Prostate gland (tissue), 2 donors: ENCODE data around the gene RDM1. TPM values are rescaled to one million over a fixed set of nuclear protein-coding genes. Genes with fewer than 3 reads are reported as not detected.

Experiments
- DNase-seq: peaks from one replicate; pipeline ENCODE4 v3.0.0-alpha.2; 2019; ENCODE audit warnings: low spot score
- H3K27ac ChIP-seq, 2 donors: fragments of 200-600 bp; sonication (generic); 2 replicates each; pipeline ENCODE4 v1.5.1; 2017 to 2019
- H3K27me3 ChIP-seq: fragments of 200-600 bp; sonication (generic); replicated peaks from 2 replicates; pipeline ENCODE4 v1.5.1; 2019; ENCODE audit not compliant: insufficient read depth
- H3K36me3 ChIP-seq, 2 donors: fragments of 200-600 bp; sonication (generic); 1 replicate in 1 of 2; 2 replicates in 1 of 2; pipeline versions ENCODE4 v1.5.1 to v1.8.1; 2017 to 2019
- H3K4me1 ChIP-seq: fragments of 200-600 bp; sonication (generic); replicated peaks from 2 replicates; pipeline ENCODE4 v1.5.1; 2019
- H3K4me3 ChIP-seq, 2 donors: fragments of 200-600 bp; sonication (generic); 2 replicates each; pipeline ENCODE4 v1.5.1; 2017 to 2019
- H3K9me3 ChIP-seq: fragments of 200-600 bp; sonication (generic); 2 replicates; pipeline ENCODE4 v1.5.1; 2017
- POLR2A ChIP-seq: fragments of 450-650 bp; IDR thresholded peaks from one replicate; pipeline ENCODE4 v1.6.1; 2016; ENCODE audit warnings: antibody characterized with exemption, mild to moderate bottlenecking
- POLR2AphosphoS5 ChIP-seq: sonication (generic); formaldehyde crosslinking; IDR thresholded peaks from one replicate; pipeline ENCODE4 v1.6.1; 2017; ENCODE audit warnings: antibody characterized with exemption
- WGBS: methylation state at CpG from one replicate; pipeline ENCODE4 v1.1.5; 2018; 5-methylcytosine and 5-hydroxymethylcytosine counted together
- intact Hi-C: fragments of 100-400 bp; cut with DNase I; formaldehyde crosslinking; loops from one replicate; pipeline ENCODE4 v1.14.2; 2022
- total RNA-seq, 2 donors: library from RNA; depleted of rRNA; stranded (reverse); fragments of >200 nt; gene quantifications; one replicate each; pipeline ENCODE4 v1.1.0, GENCODE V29; 2016
- TF ChIP-seq, protein P1 (sequence below), 4 experiments: fragments of 200-600 bp in 2 of 4; fragments of 450-650 bp in 2 of 4; sonication (generic) in 2 of 4; IDR thresholded peaks; 1 replicate in 3 of 4; 2 replicates in 1 of 4; pipeline ENCODE4 v1.5.1; 2016 to 2019; ENCODE audit warnings: antibody characterized with exemption in 4 of 4, mild to moderate bottlenecking in 2 of 4, moderate library complexity in 2 of 4

The RDM1 gene
- total RNA-seq, 2 donors from 2014 or later: 2.4 TPM; not detected in 1

- Histone ChIP-seq H3K27ac (no peak overlapping the region), H3K4me1 (no peaks in the 10 kb centered on the region), H3K9me3 (no peaks in the 10 kb centered on the region), H3K36me3 (no peaks in the 10 kb centered on the region), H3K27me3 (no peaks in the 10 kb centered on the region), H3K4me3 (no peak overlapping the region)
- intact Hi-C loops: no loop called here
- no peak for TF ChIP-seq POLR2AphosphoS5
- TF ChIP-seq POLR2A: no peak
- TF ChIP-seq, protein P1, sequence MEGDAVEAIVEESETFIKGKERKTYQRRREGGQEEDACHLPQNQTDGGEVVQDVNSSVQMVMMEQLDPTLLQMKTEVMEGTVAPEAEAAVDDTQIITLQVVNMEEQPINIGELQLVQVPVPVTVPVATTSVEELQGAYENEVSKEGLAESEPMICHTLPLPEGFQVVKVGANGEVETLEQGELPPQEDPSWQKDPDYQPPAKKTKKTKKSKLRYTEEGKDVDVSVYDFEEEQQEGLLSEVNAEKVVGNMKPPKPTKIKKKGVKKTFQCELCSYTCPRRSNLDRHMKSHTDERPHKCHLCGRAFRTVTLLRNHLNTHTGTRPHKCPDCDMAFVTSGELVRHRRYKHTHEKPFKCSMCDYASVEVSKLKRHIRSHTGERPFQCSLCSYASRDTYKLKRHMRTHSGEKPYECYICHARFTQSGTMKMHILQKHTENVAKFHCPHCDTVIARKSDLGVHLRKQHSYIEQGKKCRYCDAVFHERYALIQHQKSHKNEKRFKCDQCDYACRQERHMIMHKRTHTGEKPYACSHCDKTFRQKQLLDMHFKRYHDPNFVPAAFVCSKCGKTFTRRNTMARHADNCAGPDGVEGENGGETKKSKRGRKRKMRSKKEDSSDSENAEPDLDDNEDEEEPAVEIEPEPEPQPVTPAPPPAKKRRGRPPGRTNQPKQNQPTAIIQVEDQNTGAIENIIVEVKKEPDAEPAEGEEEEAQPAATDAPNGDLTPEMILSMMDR (IDR thresholded peaks at IDR 0.05): no peak
- no peak for DNase-seq
Observed at GRCh38 chr17:35877345-35878029, 53.1 kb downstream of the RDM1 start.

GRCh38 chr17:35876534-35876933 lies 54.0 kb downstream of the RDM1 start:
- H3K9me3 ChIP-seq: no peaks in the 10 kb centered on the region
- H3K4me3 ChIP-seq: no peak overlapping the region
- no peaks in the 10 kb centered on the region for H3K36me3 ChIP-seq
- DNase-seq: no peak
- 75% methylated on average over 3 of the region's 3 CpGs for WGBS
- H3K27me3 ChIP-seq: no peaks in the 10 kb centered on the region
- H3K4me1 ChIP-seq: no peaks in the 10 kb centered on the region
- no peak overlapping the region for H3K27ac ChIP-seq
- intact Hi-C loops: no loop called here
- TF ChIP-seq POLR2A (no peak), POLR2AphosphoS5 (no peak)
- TF ChIP-seq, protein P1 (IDR thresholded peaks at IDR 0.05): no peak

- Histone ChIP-seq H3K36me3 (no peaks in the 10 kb centered on the region), H3K4me3 (no peak overlapping the region), H3K4me1 (no peaks in the 10 kb centered on the region), H3K27ac (no peak overlapping the region), H3K9me3 (no peaks in the 10 kb centered on the region), H3K27me3 (no peaks in the 10 kb centered on the region)
- no peak for DNase-seq
- no peak for TF ChIP-seq POLR2AphosphoS5
- no peak for TF ChIP-seq POLR2A
- TF ChIP-seq, protein P1 (IDR thresholded peaks at IDR 0.05): no peak
- WGBS: 70% methylated on average over 3 of the region's 3 CpGs
- intact Hi-C loops: no loop called here
Observed at GRCh38 chr17:35875800-35876139, 54.8 kb downstream of the RDM1 start.

DNA sequence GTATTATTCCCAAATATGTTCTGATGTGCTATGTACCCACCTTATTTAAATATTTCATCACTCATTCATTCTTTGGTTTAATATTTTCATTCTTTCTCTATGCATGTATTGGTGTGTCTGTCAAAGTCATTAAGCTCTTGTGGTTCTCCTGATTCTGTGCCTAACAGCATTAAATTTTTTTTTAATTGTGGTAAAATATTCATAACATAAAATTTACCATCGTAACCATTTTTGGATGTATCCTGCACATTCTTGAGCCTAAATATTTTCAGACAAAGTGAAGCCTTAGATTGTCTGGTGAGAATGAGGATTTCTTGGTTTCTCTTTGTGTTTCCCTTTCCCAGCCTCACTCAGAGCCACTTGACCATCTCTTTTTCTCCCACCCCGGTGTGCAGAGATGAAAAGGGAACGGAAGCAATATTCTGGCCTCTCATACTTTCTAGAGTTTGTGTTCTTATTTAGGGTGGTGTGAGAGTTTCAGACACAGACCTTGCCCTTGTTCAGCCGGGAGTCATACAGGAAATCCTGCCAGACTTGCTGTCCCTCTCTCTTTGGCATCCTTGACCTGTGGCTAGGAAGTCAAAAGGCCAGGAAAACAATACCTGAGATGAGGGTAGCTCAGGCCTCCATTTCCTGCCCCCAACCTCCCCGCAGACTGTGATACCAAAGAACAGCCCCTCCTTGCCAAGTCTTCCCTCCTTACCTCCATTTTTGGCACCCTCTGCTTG lies 55.3 kb downstream of the RDM1 start:
- no peak for DNase-seq
- no peaks in the 10 kb centered on the region for H3K36me3 ChIP-seq
- no peaks in the 10 kb centered on the region for H3K9me3 ChIP-seq
- H3K4me1 ChIP-seq: no peaks in the 10 kb centered on the region
- TF ChIP-seq, protein P1 (IDR thresholded peaks at IDR 0.05): no peak
- TF ChIP-seq POLR2A: no peak
- TF ChIP-seq POLR2AphosphoS5: no peak
- intact Hi-C loops: no loop called here
- 66% methylated on average over 5 of the region's 5 CpGs for WGBS
- no peaks in the 10 kb centered on the region for H3K27me3 ChIP-seq
- H3K27ac ChIP-seq: no peak overlapping the region
- no peak overlapping the region for H3K4me3 ChIP-seq
